AG09319 (cell line): ENCODE results near the gene FARP1.
A peak's percentile ranks its signal among the peaks of the same experiment; 100 is the strongest.

Experiments
- DNase-seq: peaks from one replicate; pipeline ENCODE4 v3.0.0-alpha.2; 2010; ENCODE audit warnings: low read depth; ENCODE audit errors: extremely low read depth
- TF ChIP-seq, protein P1 (sequence below): IDR thresholded peaks from 2 replicates; pipeline ENCODE4 v1.5.1; 2011; ENCODE audit warnings: low read depth, mild to moderate bottlenecking, inconsistent platforms, low read length, moderate library complexity

Gene FARP1

DNA sequence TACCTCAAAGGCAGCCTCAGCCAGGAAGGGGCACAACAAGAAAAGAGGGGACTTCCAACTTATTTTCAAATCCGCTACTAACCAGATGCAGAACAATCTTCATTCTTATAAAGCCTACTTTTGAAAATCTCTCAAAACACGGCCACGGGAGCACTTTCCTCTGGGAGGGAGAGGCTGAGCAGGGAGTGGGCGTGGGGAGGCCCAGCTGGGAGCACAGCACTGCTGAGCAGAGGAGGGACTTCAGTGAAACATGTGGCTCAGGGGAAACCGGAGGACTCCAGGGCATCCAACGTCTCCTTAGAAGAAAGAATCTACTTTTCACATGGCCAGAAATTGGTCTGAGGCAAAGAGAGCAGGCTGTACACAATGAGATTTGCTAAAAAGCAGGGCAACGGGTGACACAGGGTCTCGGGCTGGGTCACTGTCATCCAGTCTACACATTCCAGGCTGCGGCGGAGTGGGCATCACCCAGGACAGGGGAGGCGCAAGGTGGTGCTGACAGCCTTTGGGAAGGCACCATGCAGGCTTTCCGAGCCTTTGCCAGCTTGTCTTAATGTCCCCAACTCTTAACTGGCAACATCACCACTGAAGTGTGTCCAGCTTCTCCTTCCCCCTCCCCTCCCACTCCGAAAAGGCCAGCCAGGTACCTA lies 317.0 kb downstream of the FARP1 start:
- TF ChIP-seq, protein P1, sequence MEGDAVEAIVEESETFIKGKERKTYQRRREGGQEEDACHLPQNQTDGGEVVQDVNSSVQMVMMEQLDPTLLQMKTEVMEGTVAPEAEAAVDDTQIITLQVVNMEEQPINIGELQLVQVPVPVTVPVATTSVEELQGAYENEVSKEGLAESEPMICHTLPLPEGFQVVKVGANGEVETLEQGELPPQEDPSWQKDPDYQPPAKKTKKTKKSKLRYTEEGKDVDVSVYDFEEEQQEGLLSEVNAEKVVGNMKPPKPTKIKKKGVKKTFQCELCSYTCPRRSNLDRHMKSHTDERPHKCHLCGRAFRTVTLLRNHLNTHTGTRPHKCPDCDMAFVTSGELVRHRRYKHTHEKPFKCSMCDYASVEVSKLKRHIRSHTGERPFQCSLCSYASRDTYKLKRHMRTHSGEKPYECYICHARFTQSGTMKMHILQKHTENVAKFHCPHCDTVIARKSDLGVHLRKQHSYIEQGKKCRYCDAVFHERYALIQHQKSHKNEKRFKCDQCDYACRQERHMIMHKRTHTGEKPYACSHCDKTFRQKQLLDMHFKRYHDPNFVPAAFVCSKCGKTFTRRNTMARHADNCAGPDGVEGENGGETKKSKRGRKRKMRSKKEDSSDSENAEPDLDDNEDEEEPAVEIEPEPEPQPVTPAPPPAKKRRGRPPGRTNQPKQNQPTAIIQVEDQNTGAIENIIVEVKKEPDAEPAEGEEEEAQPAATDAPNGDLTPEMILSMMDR: no peak
- no peak for DNase-seq

DNA sequence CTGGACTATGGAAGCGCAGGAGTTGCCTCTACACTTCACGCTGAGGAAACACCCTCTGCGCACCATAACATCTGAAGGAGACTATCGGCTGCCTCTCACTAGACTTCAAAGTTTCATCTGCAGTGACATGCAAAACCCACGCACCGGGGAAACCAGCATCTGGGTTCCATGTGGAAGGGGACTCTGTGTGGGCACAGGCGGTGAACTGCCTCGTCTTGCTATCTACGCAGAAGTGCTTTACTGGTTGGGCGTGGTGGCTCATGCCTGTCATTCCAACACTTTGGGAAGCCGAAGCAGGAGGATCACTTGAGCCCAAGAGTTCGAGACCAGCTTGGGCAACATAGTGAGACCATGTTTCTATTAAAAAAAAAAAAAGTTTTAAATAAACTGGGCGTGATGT lies 317.6 kb downstream of the FARP1 start:
- DNase-seq: no peak
- TF ChIP-seq, protein P1: no peak

DNA sequence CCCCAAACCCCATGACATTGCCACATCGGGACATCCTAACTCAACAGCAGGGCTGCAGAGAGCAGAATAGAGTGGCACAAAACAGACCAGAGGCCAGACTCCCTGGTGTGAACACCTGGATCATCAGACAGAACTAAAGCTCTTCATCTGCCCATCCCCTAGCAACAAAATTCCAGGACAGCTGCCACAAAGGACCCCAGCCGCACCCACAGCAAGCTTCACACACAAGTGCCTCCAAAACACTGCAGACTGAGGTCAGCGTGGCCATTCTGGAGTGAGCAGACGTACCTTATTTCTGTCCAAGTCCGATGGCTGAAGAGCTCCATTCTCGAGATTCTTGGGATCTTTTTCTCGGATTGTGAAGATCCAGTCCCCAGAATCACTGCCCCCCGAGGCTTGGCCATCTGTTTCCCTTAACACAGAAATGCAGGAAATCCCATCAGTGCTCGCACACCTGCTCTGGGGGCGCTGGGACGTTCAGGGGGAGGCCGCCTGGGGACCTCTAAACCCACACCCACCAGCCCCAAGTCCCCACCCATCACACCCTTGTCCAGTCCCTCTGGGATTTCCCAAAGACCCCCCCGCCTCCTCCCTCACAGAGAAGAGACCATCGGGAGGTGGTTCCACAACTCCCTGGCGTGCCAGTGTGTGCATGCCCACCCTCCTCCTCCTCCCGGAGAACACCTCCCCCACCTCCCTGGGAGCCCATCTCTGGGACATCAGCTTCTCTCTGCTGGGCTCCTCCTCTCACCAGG lies 318.8 kb downstream of the FARP1 start:
- TF ChIP-seq, protein P1: no peak
- DNase-seq: no peak

GRCh38 chr13:98462241-98462882 lies 319.5 kb downstream of the FARP1 start:
- TF ChIP-seq, protein P1: no peak
- no peak for DNase-seq

DNA sequence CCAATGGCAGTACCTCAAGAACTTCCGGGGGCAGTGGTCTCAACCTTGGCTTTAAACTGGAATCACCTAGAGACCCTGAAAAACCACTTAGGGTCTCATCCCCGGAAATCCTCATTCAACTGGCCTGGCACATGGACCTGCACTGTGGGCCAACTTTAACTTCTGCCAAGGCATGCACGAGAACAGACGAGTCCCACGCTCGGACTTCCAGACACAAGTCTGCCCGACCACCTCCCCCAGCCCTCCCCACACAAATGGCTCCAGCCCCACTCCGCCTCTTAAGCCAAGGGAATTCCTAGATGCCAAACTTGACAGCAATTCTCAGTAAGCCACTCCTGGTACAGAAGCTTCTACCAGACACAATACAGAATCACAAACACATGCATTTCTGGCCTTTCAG lies 320.1 kb downstream of the FARP1 start:
- no peak for DNase-seq
- TF ChIP-seq, protein P1: no peak

DNA sequence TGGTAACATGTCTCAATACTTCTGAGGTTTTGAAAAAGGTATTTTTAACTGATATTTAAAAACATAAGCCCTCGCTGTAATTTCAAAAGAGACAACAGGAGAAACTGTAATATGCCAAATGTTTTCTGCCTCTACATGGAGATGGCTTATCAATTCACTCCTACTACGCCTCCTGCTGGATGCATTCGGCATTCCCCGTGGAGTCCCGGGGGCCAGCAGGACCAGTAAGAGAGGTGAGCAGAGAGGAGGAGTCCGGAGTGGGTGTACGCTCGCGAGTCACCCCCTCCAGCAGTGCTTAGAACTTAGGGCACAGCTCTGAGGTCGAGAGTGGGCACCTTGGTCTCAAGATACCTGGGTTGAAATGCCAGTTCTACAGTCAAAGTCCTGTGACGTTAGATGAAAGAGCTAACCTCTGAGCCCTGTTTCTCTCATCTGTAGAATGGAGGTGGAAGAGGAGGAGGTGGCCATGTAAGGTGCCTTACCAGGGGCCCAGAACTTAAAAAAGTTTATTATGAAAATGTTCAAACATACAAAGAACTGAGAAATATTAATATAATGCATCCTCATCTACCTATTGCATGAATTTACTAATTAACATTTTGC lies 323.8 kb downstream of the FARP1 start:
- no peak for DNase-seq
- TF ChIP-seq, protein P1: peak; percentile 68
